Lung microvascular endothelial cell (primary cell): Measurements from ENCODE around the gene ITPKA. TPM values are rescaled to one million over a fixed set of nuclear protein-coding genes. Genes with fewer than 3 reads are reported as not detected.
A peak's percentile ranks its signal among the peaks of the same experiment; 100 is the strongest.
"Not testable (repeated sequence)": the region's sequence is repeated elsewhere in the genome, so short reads cannot be mapped to it uniquely, and the experiment has no call there.

Experiments
- DNase-seq, 2 donors: peaks; one replicate each; pipeline versions ENCODE4 v3.0.0 to v3.0.0-alpha.2; 2010; ENCODE audit warnings: low read depth in 2 of 2
- total RNA-seq: library from RNA; depleted of rRNA; stranded (reverse); fragments of >200 nt; gene quantifications from 2 replicates; pipeline ENCODE4 v1.2.1, GENCODE V29; 2014

ITPKA gene
- total RNA-seq = 0.20 and 0.65 TPM in 2 replicates

GRCh38 chr15:41493205-41493901 lies at the start of gene ITPKA:
ITPKA (plus strand) TSS chr15:41493874; CDS start chr15:41493928, 54 bp downstream.
- peak; percentile 37 to 41 for DNase-seq

DNA sequence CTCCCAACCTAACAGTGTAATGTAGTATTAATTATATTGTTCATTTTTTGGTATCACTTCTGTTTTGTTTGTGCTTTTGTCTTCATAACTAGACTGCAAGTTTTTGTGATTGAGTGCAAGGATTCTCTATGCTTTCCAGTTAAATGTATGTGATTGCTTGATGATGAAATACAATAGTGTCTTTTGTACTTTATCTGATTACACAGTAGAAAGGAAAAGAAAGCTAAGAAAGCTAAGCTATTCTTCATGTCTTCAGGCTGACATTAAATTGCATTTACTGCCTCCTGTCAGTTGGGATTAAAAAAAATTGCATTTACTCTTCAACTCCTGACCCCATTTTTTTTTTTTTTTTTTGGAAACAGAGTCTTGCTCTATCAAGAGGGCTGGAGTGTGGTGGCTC lies 48.3 kb upstream of the ITPKA start:
- no peak for DNase-seq

DNA sequence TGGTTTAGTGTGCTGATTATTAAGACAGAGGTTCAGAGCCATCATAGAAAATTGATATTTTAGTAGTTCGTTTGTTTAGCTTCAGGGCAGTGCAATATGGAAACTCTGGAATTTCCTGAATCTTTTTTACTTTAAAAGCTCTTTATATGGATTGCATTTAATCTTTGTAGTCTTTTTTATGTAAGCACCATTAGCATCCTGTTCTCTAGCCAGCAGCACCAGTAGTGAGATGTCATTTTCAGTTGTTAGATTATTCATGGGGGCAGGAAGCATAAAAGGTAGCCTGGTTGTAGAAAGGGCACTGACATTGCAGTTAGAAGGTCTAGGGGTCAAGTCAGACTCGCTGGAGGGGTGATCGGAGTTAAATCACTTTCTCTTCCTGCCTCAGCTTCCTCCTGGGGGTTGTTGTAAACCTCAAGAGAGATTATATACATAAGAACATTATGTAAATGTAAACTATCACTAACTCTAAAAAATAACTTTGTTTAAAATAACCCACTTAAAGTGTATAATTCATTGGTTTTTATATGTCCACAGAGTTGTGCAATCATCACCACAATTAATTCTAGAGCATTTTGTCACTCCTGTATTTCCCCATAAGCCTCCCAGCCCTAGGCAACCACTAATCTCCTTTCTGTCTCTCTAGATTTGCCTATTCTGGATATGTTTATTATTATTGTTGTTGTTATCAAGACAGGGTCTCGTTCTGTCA lies 31.4 kb upstream of the ITPKA start:
- DNase-seq = peak in 1 of 2 donors; percentile 21

GRCh38 chr15:41464889-41465580 lies 28.6 kb upstream of the ITPKA start:
- no peak for DNase-seq

- DNase-seq = peak; percentile 77 to 78
These were observed 27.8 kb upstream of the ITPKA start for GRCh38 chr15:41465822-41466421.

DNA sequence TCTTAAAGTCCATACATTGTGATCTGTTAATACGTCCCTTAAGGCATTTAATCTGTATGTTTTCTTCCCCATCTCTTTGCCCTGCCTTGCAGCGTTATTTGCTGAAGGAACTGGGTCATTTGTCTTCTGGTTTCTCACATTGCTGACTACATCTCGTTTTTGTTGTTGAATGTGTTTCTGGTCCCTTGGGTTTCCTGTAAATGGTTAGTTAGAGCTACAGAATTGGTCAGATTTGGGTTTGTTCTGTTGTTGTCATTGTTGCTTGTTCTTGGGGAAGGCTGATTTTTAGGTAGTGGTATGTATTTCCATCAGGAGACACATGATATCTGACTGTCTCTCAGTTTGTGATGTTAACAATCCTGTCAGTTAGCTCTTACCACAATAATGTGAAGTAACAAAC lies 27.0 kb upstream of the ITPKA start:
- DNase-seq = no peak

DNA sequence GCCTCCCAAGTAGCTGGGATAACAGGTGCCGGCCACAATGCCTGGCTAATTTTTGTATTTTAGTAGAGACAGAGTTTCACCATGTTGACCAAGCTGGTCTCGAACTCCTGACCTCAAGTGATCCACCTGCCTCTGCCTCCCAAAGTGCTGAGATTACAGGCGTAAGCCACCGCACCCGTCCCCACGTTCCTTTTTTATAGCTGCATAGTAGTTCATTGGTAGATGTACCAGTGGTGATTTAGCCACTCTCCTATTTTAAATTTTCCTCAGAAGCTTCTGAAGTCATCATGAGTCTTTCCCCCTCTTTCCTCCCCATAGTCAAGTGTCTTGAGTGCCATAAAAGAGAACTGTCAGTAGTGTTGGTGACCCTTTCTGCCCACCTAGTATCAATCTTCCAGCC lies 24.0 kb upstream of the ITPKA start:
- not testable (repeated sequence) for DNase-seq

GRCh38 chr15:41473418-41473817 lies 20.3 kb upstream of the ITPKA start:
- no peak for DNase-seq

DNA sequence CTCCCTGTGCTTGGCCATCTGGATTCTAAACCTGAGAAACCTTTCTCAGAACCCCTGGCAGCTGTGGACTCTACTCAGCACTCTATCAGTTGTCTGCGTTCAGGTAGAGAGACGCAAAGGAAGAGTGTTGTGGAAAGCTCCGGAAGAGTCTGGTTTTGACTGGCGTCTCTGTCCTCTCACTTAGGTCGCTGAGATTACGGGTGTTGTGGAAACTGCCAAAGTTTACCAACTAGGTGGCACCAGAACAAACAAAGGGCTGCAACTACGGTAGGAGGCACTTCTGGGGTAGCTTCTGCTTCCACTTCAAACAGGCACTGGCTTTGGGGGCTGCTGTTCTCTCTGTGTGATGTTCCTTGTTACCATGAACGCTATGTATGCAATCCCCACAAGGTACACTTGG lies 19.2 kb upstream of the ITPKA start:
- DNase-seq = no peak

DNA sequence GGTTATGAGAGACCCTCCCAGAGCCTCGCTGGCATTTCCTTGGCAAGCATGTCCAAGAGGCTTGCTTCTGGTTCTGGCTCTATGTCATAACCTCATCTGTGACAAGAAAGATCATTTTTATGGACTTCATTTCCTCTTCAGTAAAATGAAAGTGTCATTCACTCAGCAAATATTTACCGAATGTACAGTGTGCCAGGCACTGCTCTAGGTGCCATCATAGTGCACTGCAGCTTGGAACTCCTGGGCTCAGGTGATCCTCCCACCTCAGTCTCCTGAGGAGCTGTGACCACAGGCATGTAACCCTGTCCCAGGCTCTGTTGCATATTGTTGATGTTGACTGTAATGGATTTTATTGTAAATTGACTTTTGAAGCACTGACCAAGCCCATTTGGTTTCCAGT lies 18.7 kb upstream of the ITPKA start:
- no peak for DNase-seq

DNA sequence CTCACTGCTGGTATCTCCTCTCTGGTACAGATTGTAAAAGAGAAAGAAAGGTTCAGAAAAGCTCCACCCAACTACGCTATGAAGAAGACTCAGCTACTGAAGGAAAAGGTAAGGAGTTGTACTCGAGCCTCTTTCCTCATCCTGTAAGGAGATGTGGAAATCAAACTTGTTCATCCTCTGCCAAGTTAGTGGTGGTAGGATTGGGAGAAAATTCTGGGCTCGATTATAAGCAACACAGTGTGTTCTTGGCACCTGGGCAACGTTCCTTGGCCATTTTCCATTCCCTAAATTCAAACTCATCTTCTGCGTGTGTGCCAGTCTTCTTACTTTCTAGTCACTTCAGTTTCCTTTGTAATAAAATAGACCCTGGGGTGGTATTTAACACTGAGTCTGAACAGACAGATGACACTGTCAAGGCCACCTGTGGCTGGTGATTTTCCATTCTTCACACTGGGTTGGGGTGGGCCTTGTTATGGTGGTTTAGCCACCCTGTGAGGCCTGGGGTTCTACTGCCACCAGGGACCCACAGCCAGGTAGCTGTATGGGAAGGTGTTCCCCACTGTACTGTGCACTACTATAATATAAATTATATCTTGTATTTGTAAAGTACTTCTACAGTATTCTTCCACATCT lies 17.1 kb upstream of the ITPKA start:
- DNase-seq = no peak

DNA sequence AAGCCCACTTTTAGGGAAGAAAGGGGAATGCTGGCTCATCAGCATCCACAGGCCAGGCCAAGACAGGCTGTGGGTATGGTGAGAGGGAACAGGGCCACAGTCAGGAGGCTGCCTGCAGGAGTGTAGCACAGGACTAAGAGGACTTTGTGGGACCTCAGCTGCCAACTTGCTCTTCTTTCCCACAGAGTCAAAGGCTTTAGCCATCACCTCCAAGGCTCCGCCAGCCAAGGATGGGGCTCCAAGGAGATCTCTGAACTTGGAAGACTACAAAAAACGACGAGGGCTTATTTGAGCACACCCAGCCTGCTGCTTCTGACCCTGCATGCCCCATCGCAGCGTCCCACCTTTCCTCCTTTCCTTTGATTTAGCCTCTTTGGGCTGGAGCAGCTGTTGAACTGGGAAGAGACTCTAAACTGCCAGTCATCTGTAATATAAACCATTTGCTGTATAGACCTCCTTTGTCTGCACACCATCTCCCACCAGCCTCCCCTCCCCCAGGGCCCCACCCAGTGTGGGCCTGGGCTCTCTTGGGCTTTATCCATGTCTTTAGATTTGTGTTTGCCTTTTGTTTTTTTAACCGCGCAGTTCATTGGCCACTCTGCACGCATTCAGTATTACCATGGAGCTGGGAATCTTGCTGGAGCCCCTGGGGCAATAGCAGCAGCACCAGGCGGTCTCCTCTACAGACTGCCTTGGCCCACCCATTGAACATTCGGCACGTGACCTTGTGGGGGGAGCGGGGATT lies 13.1 kb upstream of the ITPKA start:
- no peak for DNase-seq

DNA sequence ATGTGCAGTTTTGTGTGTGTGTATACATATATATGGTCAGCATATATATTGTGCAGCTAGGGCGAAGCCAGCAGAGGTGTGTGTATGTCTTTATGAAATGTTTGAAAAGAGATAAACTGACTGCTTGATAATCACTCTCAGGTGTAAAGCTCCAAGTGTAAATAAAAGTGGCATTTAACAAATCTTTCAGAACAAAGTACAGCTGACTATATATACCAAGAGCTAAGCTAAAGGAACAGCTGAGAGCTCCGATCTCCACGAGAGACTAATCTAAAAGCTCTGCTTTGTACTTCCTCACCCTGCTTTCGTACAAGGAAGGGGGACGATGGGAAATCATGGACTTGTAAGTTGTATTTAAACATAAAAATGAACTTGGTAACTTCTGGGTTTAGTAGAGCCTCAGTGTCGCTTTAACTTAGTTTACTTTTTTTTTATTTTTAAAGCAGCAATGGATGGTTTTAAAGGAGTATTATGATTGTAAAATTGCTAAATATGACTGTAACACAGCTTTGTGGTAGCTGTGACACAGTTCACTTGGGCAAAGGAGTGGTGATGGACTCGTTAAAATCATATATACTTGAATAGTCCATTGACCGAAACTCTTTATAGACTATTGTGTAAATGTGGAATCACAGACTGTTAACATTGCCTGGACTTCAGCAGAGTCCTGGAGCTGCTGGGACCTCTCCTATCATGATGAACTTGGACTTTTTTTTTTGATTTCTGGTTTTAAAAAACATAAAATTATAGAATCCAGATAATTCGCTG lies 11.4 kb upstream of the ITPKA start:
- DNase-seq = no peak

- no peak for DNase-seq
These were observed 10.6 kb upstream of the ITPKA start for GRCh38 chr15:41483115-41483514.

GRCh38 chr15:41483519-41483918 lies 10.2 kb upstream of the ITPKA start:
- DNase-seq = no peak

DNA sequence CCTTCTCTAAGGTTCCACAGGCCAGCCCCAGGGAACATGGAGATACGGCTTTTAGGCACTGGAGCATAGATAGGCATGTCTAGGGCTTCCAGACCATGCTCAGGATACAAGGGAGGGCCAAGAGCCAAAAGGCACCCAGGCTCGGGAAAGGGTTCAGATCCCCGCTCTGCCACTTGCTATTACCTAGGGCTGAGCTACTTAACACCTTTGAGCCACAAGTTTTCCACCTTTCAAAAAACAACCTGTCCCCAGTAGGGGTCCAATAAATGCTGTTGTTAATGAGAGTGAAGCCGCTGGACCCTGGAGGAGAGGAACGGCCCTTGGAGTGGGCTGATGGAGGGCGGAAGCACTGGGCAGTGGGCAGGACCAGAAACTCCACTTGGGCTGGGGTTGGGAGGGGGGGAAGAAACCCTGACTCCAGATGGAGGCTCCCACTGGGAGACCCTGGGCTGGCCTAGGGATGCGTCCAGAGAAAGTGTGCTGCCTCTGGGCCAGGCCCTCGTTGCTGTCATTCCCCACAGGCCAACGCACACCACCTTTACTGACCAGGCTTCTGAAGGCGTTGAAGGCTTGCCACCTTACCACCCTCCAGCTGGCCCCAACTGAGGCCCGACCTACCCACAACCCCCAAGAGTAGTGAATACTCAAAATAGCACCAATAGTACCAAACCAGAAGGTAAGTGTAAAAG lies 8.6 kb upstream of the ITPKA start:
- DNase-seq = no peak

DNA sequence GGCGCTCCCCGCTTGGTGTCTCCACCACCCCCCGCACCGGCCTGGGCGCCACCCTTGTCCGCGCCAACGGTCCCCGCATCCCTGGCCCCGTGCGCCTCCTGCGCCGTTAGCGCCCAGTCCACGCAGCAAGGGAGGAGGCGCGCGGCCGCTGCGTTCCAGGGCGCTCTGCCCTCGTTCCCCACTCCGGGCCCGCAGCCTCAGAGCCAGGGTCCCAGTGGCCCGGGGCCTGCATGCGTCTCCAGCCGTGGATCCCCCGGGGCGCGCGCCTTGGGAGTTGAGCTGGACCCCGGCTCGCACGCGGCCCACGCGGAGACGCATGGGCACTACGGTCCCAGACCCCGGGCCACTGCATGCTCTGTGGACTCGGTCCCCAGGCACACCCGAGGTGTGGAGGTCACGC lies 7.4 kb upstream of the ITPKA start:
- DNase-seq = no peak

DNA sequence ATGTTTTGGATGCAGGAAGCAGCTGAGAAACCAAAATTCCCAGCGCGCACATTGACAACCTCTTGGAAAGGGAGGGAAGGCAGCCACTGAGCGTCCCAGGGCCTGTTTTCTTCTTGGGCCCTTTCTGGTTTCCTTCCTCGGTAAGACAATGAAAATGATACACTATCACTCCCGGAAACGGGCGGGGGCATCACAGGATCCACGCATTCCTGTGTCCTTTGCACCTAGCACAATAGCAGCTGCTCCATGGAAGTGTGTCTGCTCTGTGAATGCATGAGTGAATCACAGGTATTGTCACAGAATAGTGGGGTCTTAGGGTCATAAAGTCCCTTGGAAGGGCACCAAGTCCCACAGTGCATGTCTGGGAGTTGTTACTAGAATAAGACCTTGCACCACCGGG lies 6.3 kb upstream of the ITPKA start:
- peak; percentile 49 to 62 for DNase-seq

- no peak for DNase-seq
These were observed 5.9 kb upstream of the ITPKA start for GRCh38 chr15:41487802-41488201.

GRCh38 chr15:41489641-41490040 lies 4.0 kb upstream of the ITPKA start:
- no peak for DNase-seq
